Right renal pelvis (tissue), 4 donors: Measurements from ENCODE around the gene R3HDM2. TPM values are rescaled to one million over a fixed set of nuclear protein-coding genes. Genes with fewer than 3 reads are reported as not detected.
A peak's percentile ranks its signal among the peaks of the same experiment; 100 is the strongest.
"Not testable (repeated sequence)": the region's sequence is repeated elsewhere in the genome, so short reads cannot be mapped to it uniquely, and the experiment has no call there.

ENCODE experiments used
- DNase-seq, 4 donors: peaks; one replicate each; pipeline ENCODE4 v3.0.0-alpha.2; 2013; ENCODE audit warnings: low read depth in 4 of 4, low spot score in 3 of 4, missing footprints in 1 of 4
- polyA plus RNA-seq, 4 donors: library from polyadenylated mRNA; unstranded; fragments of 120-200 nt; gene quantifications; one replicate each; pipeline ENCODE4 v1.2.1, GENCODE V29; 2013; ENCODE audit not compliant: insufficient read length in 4 of 4

Gene R3HDM2
- polyA plus RNA-seq, 4 donors, result 59.0 to 88.3 (median 69.8) TPM

- DNase-seq, result no peak
Observed at GRCh38 chr12:57341275-57341990, 89.4 kb downstream of the R3HDM2 start.

- peak in 3 of 4 donors; percentile 48 to 55 (median 48) for DNase-seq
Observed at GRCh38 chr12:57340104-57340503, 90.7 kb downstream of the R3HDM2 start.

- not testable (repeated sequence) for DNase-seq
Observed at GRCh38 chr12:57336299-57336698, 94.5 kb downstream of the R3HDM2 start.

- no peak for DNase-seq
Observed at GRCh38 chr12:57334219-57334618, 96.6 kb downstream of the R3HDM2 start.

GRCh38 chr12:57332646-57333312, 98.1 kb downstream of the R3HDM2 start:
- no peak for DNase-seq

GRCh38 chr12:57330992-57331391, 99.9 kb downstream of the R3HDM2 start:
- no peak for DNase-seq

- no peak for DNase-seq
Observed at GRCh38 chr12:57329219-57329618, 101.6 kb downstream of the R3HDM2 start.

- DNase-seq, result no peak
Observed at GRCh38 chr12:57325395-57325794, 105.4 kb downstream of the R3HDM2 start.

- DNase-seq, result no peak
Observed at GRCh38 chr12:57323416-57323815, 107.4 kb downstream of the R3HDM2 start.

GRCh38 chr12:57320639-57321038, 110.2 kb downstream of the R3HDM2 start:
- DNase-seq, result no peak

GRCh38 chr12:57319678-57320469, 111.0 kb downstream of the R3HDM2 start:
- DNase-seq, result no peak

- DNase-seq, result no peak
Observed at GRCh38 chr12:57315681-57316080, 115.2 kb downstream of the R3HDM2 start.

GRCh38 chr12:57312287-57312686, 118.6 kb downstream of the R3HDM2 start:
- DNase-seq, result not testable (repeated sequence)

- no peak for DNase-seq
Observed at GRCh38 chr12:57309420-57309819, 121.4 kb downstream of the R3HDM2 start.

GRCh38 chr12:57300961-57301584, 129.8 kb downstream of the R3HDM2 start:
- DNase-seq, result no peak

- no peak for DNase-seq
Observed at GRCh38 chr12:57299514-57300016, 131.3 kb downstream of the R3HDM2 start.

GRCh38 chr12:57296291-57296690, 134.6 kb downstream of the R3HDM2 start:
- no peak for DNase-seq

GRCh38 chr12:57282073-57282472, 148.8 kb downstream of the R3HDM2 start:
- not testable (repeated sequence) for DNase-seq

- DNase-seq, result no peak
Observed at GRCh38 chr12:57280211-57281062, 150.4 kb downstream of the R3HDM2 start.
